Esophagus muscularis mucosa (tissue), 4 donors: Measurements from ENCODE around the gene UNC13A.

Experiments used
- EP300 ChIP-seq: sonication (generic); formaldehyde crosslinking; IDR thresholded peaks from one replicate; pipeline ENCODE4 v1.6.1; 2017; ENCODE audit warnings: antibody characterized with exemption
- POLR2A ChIP-seq: fragments of 450-650 bp; IDR thresholded peaks from one replicate; pipeline ENCODE4 v1.6.1; 2017; ENCODE audit warnings: antibody characterized with exemption, moderate library complexity, mild to moderate bottlenecking, low read depth
- TF ChIP-seq, protein P1 (sequence below), 3 experiments: fragments of 200-600 bp in 2 of 3; fragments of 450-650 bp in 1 of 3; sonication (generic) in 2 of 3; IDR thresholded peaks; one replicate each; pipeline ENCODE4 v1.5.1; 2017 to 2019; ENCODE audit warnings: antibody characterized with exemption in 3 of 3, mild to moderate bottlenecking in 2 of 3, moderate library complexity in 1 of 3

- no peak for TF ChIP-seq POLR2A
- TF ChIP-seq, protein P1, sequence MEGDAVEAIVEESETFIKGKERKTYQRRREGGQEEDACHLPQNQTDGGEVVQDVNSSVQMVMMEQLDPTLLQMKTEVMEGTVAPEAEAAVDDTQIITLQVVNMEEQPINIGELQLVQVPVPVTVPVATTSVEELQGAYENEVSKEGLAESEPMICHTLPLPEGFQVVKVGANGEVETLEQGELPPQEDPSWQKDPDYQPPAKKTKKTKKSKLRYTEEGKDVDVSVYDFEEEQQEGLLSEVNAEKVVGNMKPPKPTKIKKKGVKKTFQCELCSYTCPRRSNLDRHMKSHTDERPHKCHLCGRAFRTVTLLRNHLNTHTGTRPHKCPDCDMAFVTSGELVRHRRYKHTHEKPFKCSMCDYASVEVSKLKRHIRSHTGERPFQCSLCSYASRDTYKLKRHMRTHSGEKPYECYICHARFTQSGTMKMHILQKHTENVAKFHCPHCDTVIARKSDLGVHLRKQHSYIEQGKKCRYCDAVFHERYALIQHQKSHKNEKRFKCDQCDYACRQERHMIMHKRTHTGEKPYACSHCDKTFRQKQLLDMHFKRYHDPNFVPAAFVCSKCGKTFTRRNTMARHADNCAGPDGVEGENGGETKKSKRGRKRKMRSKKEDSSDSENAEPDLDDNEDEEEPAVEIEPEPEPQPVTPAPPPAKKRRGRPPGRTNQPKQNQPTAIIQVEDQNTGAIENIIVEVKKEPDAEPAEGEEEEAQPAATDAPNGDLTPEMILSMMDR (IDR thresholded peaks at IDR 0.05): no peak
- TF ChIP-seq EP300: no peak
Observed at GRCh38 chr19:17671906-17672305, 16.2 kb downstream of the UNC13A start.
